H9 (cell line): Measurements from ENCODE around the gene EED. TPM values are rescaled to one million over a fixed set of nuclear protein-coding genes. Genes with fewer than 3 reads are reported as not detected.

ENCODE experiments used
- DNase-seq: peaks from one replicate; pipeline ENCODE4 v3.0.0-alpha.2; 2017
- H2AFZ ChIP-seq: one replicate; pipeline ENCODE4 v1.6.1; 2013; ENCODE audit warnings: mild to moderate bottlenecking, low read length, control low read depth, moderate library complexity
- H2AK5ac ChIP-seq: 2 replicates; pipeline ENCODE4 v1.6.1; 2013; ENCODE audit warnings: low read length, control low read depth, mixed read lengths; ENCODE audit not compliant: insufficient read length
- H2BK120ac ChIP-seq: one replicate; pipeline ENCODE4 v1.6.1; 2013; ENCODE audit warnings: low read depth, mild to moderate bottlenecking, low read length, control low read depth, inconsistent platforms; ENCODE audit not compliant: poor library complexity, severe bottlenecking
- H2BK12ac ChIP-seq: 2 replicates; pipeline ENCODE4 v1.6.1; 2013; ENCODE audit warnings: low read length, control low read depth, mixed read lengths, low read depth; ENCODE audit not compliant: insufficient read length
- H2BK15ac ChIP-seq: 2 replicates; pipeline ENCODE4 v1.6.1; 2013; ENCODE audit warnings: low read depth, low read length, control low read depth
- H2BK20ac ChIP-seq: one replicate; pipeline ENCODE4 v1.6.1; 2013; ENCODE audit warnings: low read depth, mild to moderate bottlenecking, low read length, control low read depth, inconsistent platforms; ENCODE audit not compliant: poor library complexity, severe bottlenecking
- H2BK5ac ChIP-seq: 2 replicates; pipeline ENCODE4 v1.6.1; 2013; ENCODE audit warnings: low read length, control low read depth, mixed read lengths; ENCODE audit not compliant: insufficient read length
- H3K14ac ChIP-seq: 2 replicates; pipeline ENCODE4 v1.6.1; 2013; ENCODE audit warnings: low read length, control low read depth; ENCODE audit not compliant: insufficient read depth
- H3K18ac ChIP-seq: 2 replicates; pipeline ENCODE4 v1.6.1; 2013; ENCODE audit warnings: low read depth, mild to moderate bottlenecking, mixed read lengths, low read length, control low read depth; ENCODE audit not compliant: insufficient read length
- H3K23ac ChIP-seq: 2 replicates; pipeline ENCODE4 v1.6.1; 2013; ENCODE audit warnings: low read length, control low read depth, mixed read lengths, low read depth; ENCODE audit not compliant: insufficient read length
- H3K23me2 ChIP-seq: 2 replicates; pipeline ENCODE4 v1.6.1; 2013; ENCODE audit warnings: low read depth, mild to moderate bottlenecking, mixed read lengths, low read length, control low read depth; ENCODE audit not compliant: insufficient read length, poor library complexity, severe bottlenecking
- H3K27ac ChIP-seq: 2 replicates; pipeline ENCODE4 v1.5.1; 2013; ENCODE audit warnings: low read length, control low read depth, mixed read lengths, low read depth; ENCODE audit not compliant: insufficient read length
- H3K27me3 ChIP-seq: 2 replicates; pipeline ENCODE4 v1.6.1; 2013; ENCODE audit warnings: low read length, control low read depth, inconsistent platforms; ENCODE audit not compliant: insufficient read depth
- H3K4ac ChIP-seq: 2 replicates; pipeline ENCODE4 v1.6.1; 2013; ENCODE audit warnings: low read depth, mild to moderate bottlenecking, control low read depth, inconsistent platforms, low read length, moderate library complexity
- H3K4me1 ChIP-seq: 2 replicates; pipeline ENCODE4 v1.6.1; 2013; ENCODE audit warnings: low read length, control low read depth, inconsistent platforms; ENCODE audit not compliant: insufficient read depth
- H3K4me2 ChIP-seq: 2 replicates; pipeline ENCODE4 v1.6.1; 2013; ENCODE audit warnings: low read length, control low read depth, mixed read lengths; ENCODE audit not compliant: insufficient read length, insufficient read depth
- H3K56ac ChIP-seq: 2 replicates; pipeline ENCODE4 v1.6.1; 2013; ENCODE audit warnings: low read depth, mild to moderate bottlenecking, mixed read lengths, low read length, control low read depth; ENCODE audit not compliant: insufficient read length
- H3K79me1 ChIP-seq: 2 replicates; pipeline ENCODE4 v1.6.1; 2013; ENCODE audit warnings: low read depth, mild to moderate bottlenecking, moderate library complexity, low read length, control low read depth, inconsistent platforms; ENCODE audit not compliant: insufficient read depth, poor library complexity, severe bottlenecking
- H3K79me2 ChIP-seq: 2 replicates; pipeline ENCODE4 v1.6.1; 2013; ENCODE audit warnings: low read length, control low read depth, inconsistent platforms; ENCODE audit not compliant: insufficient read depth
- H3K9ac ChIP-seq: 2 replicates; pipeline ENCODE4 v1.6.1; 2013; ENCODE audit warnings: low read length, control low read depth, mixed read lengths; ENCODE audit not compliant: insufficient read length; ENCODE audit errors: extremely low read depth
- H3K9me3 ChIP-seq: one replicate; pipeline ENCODE4 v1.6.1; 2013; ENCODE audit warnings: low read depth, low read length, inconsistent platforms; ENCODE audit not compliant: control insufficient read depth
- H3T11ph ChIP-seq: one replicate; pipeline ENCODE4 v1.6.1; 2013; ENCODE audit warnings: mild to moderate bottlenecking, low read length, control low read depth, inconsistent platforms
- H4K20me1 ChIP-seq: one replicate; pipeline ENCODE4 v1.6.1; 2013; ENCODE audit not compliant: control insufficient read depth, insufficient read length, insufficient read depth
- H4K5ac ChIP-seq: 2 replicates; pipeline ENCODE4 v1.6.1; 2013; ENCODE audit warnings: low read depth, mild to moderate bottlenecking, mixed read lengths, low read length, control low read depth; ENCODE audit not compliant: insufficient read length
- H4K8ac ChIP-seq: replicated peaks from 2 replicates; pipeline ENCODE4 v1.6.1; 2013; ENCODE audit warnings: low read length, control low read depth, mixed read lengths, low read depth; ENCODE audit not compliant: insufficient read length
- H4K91ac ChIP-seq: 2 replicates; pipeline ENCODE4 v1.6.1; 2013; ENCODE audit warnings: low read depth, mild to moderate bottlenecking, moderate library complexity, mixed read lengths, low read length, control low read depth; ENCODE audit not compliant: insufficient read length
- H3K27ac Mint-ChIP-seq, 3 experiments: 2 replicates in 2 of 3; 3 replicates in 1 of 3; pipeline ENCODE4 v1.8.0; 2020 to 2021; ENCODE audit warnings: mixed read lengths in 3 of 3, mild to moderate bottlenecking in 1 of 3, moderate library complexity in 1 of 3
- H3K27me3 Mint-ChIP-seq: 2 replicates; pipeline ENCODE4 v1.8.0; 2021; ENCODE audit warnings: low read depth, mild to moderate bottlenecking, moderate library complexity, mixed read lengths
- H3K36me3 Mint-ChIP-seq, 3 experiments: 2 replicates in 2 of 3; 3 replicates in 1 of 3; pipeline ENCODE4 v1.8.0; 2020 to 2021; ENCODE audit warnings: low read depth in 3 of 3, mixed read lengths in 3 of 3; ENCODE audit not compliant: insufficient read depth in 1 of 3
- H3K4me1 Mint-ChIP-seq, 2 experiments: 2 replicates each; pipeline ENCODE4 v1.8.0; 2020; ENCODE audit warnings: mixed read lengths in 2 of 2
- H3K4me3 Mint-ChIP-seq, 2 experiments: 2 replicates in 1 of 2; 3 replicates in 1 of 2; pipeline ENCODE4 v1.8.0; 2020 to 2021; ENCODE audit warnings: mild to moderate bottlenecking in 2 of 2, mixed read lengths in 2 of 2, moderate library complexity in 1 of 2
- H3K9me3 Mint-ChIP-seq, 2 experiments: 2 replicates in 1 of 2; 3 replicates in 1 of 2; pipeline ENCODE4 v1.8.0; 2020; ENCODE audit warnings: mild to moderate bottlenecking in 2 of 2, mixed read lengths in 2 of 2, moderate library complexity in 1 of 2
- CTCF ChIP-seq: fragments of 200-600 bp; sonication (generic); conservative IDR thresholded peaks from 3 replicates; pipeline ENCODE4 v1.8.0; 2021; ENCODE audit warnings: antibody characterized with exemption, mild to moderate bottlenecking
- WGBS: extraction: QIAGEN DNeasy Blood & Tissue Kit; methylation state at CpG from one replicate; pipeline ENCODE4 v1.1.7; 2013; ENCODE audit warnings: missing lambda C conversion rate, low lambda C conversion rate, mixed read lengths; ENCODE audit not compliant: insufficient read length; ENCODE audit errors: extremely low coverage; 5-methylcytosine and 5-hydroxymethylcytosine counted together
- total RNA-seq: library from RNA; stranded (reverse); gene quantifications from 2 replicates; pipeline ENCODE4 v1.2.1, GENCODE V29; 2021

EED gene
- total RNA-seq, 1 experiment from 2014 or later = 34.1 TPM

GRCh38 chr11:86277741-86278140 is 33.2 kb downstream of the EED start:
- Histone ChIP-seq H2BK120ac (no peak overlapping the region), H2AFZ (no peak overlapping the region), H3K23ac (no peak overlapping the region), H3K18ac (no peak overlapping the region), H3K27me3 (no peaks in the 10 kb centered on the region), H4K8ac (no peak overlapping the region), H3K56ac (no peak overlapping the region), H2BK12ac (no peak overlapping the region), H3K27ac (no peak overlapping the region), H3K23me2 (no peaks in the 10 kb centered on the region), H2BK20ac (no peak overlapping the region), H3K9me3 (no peaks in the 10 kb centered on the region), H3K4me1 (no peaks in the 10 kb centered on the region), H2AK5ac (no peak overlapping the region), H3K79me1 (peaks cover 3% of the 10 kb centered on the region), H3K4ac (no peak overlapping the region), H2BK5ac (no peak overlapping the region), H4K91ac (no peak overlapping the region), H3K9ac (no peak overlapping the region), H3K4me2 (no peak overlapping the region), H3K79me2 (no peaks in the 10 kb centered on the region; the same call in 1 of the 2 replicates), H3K14ac (no peak overlapping the region), H4K20me1 (no peaks in the 10 kb centered on the region), H2BK15ac (no peak overlapping the region), H3T11ph (no peak overlapping the region), H4K5ac (no peak overlapping the region)
- H3K27me3 Mint-ChIP-seq = no peaks in the 10 kb centered on the region
- no peaks in the 10 kb centered on the region for H3K9me3 Mint-ChIP-seq
- peaks cover 10 to 11% of the 10 kb centered on the region in 2 experiments for H3K4me1 Mint-ChIP-seq
- WGBS = no CpG with 5 or more reads among the region's 1 CpG
- no peak for TF ChIP-seq CTCF
- H3K27ac Mint-ChIP-seq = no peak overlapping the region
- H3K4me3 Mint-ChIP-seq = no peak overlapping the region
- peaks cover 12 to 33% (median 27%) of the 10 kb centered on the region in 3 experiments; a peak in 5 of 7 replicates for H3K36me3 Mint-ChIP-seq
- DNase-seq = no peak
